ENCODE measurements around the gene FOXO6.

DNA sequence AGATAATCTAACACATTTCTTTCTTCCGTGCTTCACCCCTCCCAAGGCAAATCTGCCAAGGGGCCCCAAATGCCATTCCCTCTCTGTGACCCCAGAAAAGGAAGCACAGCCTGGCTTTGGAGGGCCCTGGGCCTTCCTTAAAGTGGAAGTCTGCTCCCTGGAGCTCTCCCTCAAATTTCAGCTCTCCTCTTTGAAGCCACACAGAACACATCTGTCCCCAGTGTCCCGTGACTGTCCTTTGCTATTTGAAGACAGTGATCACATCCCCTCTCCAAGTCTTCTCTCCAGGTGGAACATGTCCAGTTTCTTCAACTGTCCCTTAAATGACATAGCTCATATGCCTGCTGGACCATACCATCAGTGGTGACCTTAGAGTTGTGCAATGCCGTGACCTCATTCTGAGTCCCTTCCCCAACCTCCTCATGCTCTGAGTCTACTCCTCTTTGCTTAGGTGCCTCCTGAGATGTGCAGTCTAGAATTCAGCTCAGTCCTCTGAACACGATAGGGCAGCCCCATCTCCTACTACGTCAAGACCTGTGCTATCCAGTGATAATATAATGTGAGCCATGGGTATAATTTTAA lies 18.4 kb upstream of the FOXO6 start:
- no peak for TF ChIP-seq CTCF (conservative IDR thresholded peaks at IDR 0.05 in 1 of 2, IDR thresholded peaks at IDR 0.05 in 1 of 2; ENCODE audit: low read depth in 1 of 2, low read length in 2 of 2)
- no peak for TF ChIP-seq EZH2 (IDR thresholded peaks at IDR 0.05; ENCODE audit: low read length, missing control alignments)

Measured in fibroblast of lung (primary cell).